Parathyroid adenoma (tissue), 2 donors: ENCODE measurements around the gene TESMIN.

ENCODE experiments used
- H2AFZ ChIP-seq: fragments of 300-600 bp; sonication (generic); one replicate; pipeline ENCODE4 v1.7.0; 2017; ENCODE audit warnings: antibody characterized with exemption, mild to moderate bottlenecking
- H3K27ac ChIP-seq: fragments of 300-600 bp; sonication (generic); one replicate; pipeline ENCODE4 v1.7.0; 2017
- H3K27me3 ChIP-seq: fragments of 300-600 bp; sonication (generic); one replicate; pipeline ENCODE4 v1.7.0; 2017; ENCODE audit warnings: low read length; ENCODE audit not compliant: control insufficient read depth, insufficient read depth
- H3K36me3 ChIP-seq: fragments of 300-600 bp; sonication (generic); one replicate; pipeline ENCODE4 v1.7.0; 2017; ENCODE audit warnings: low read length; ENCODE audit not compliant: control insufficient read depth, insufficient read depth
- H3K4me1 ChIP-seq: fragments of 300-600 bp; sonication (generic); one replicate; pipeline ENCODE4 v1.7.0; 2017; ENCODE audit warnings: control low read depth
- H3K4me2 ChIP-seq: fragments of 300-600 bp; sonication (generic); one replicate; pipeline ENCODE4 v1.7.0; 2017; ENCODE audit warnings: low read length
- H3K4me3 ChIP-seq: fragments of 300-600 bp; sonication (generic); one replicate; pipeline ENCODE4 v1.7.0; 2017; ENCODE audit warnings: low read depth, low read length
- H3K79me2 ChIP-seq: fragments of 300-600 bp; sonication (generic); one replicate; pipeline ENCODE4 v1.7.0; 2017; ENCODE audit warnings: control low read depth
- H3K9ac ChIP-seq: fragments of 300-600 bp; sonication (generic); one replicate; pipeline ENCODE4 v1.7.0; 2017; ENCODE audit warnings: mild to moderate bottlenecking
- H3K9me3 ChIP-seq: fragments of 300-600 bp; sonication (generic); one replicate; pipeline ENCODE4 v1.7.0; 2017; ENCODE audit warnings: low read length; ENCODE audit not compliant: control insufficient read depth
- CTCF ChIP-seq: fragments of 300-600 bp; sonication (generic); IDR thresholded peaks from one replicate; pipeline ENCODE4 v1.7.0; 2017; ENCODE audit warnings: antibody characterized with exemption, mild to moderate bottlenecking
- donor health status: primary hyperparathyroidism.

Gene TESMIN

GRCh38 chr11:68692871-68693483 is 58.3 kb downstream of the TESMIN start:
- no peak overlapping the region for H3K9ac ChIP-seq
- no peaks in the 10 kb centered on the region for H3K4me1 ChIP-seq
- no peaks in the 10 kb centered on the region for H3K27me3 ChIP-seq
- H3K79me2 ChIP-seq, result no peaks in the 10 kb centered on the region
- no peak overlapping the region for H2AFZ ChIP-seq
- TF ChIP-seq CTCF, result no peak
- no peaks in the 10 kb centered on the region for H3K9me3 ChIP-seq
- H3K36me3 ChIP-seq, result no peaks in the 10 kb centered on the region
- no peak overlapping the region for H3K4me3 ChIP-seq
- no peak overlapping the region for H3K27ac ChIP-seq
- H3K4me2 ChIP-seq, result no peak overlapping the region

GRCh38 chr11:68692115-68692514 is 59.2 kb downstream of the TESMIN start:
- no peak overlapping the region for H3K27ac ChIP-seq
- no peaks in the 10 kb centered on the region for H3K27me3 ChIP-seq
- no peak overlapping the region for H3K4me3 ChIP-seq
- no peaks in the 10 kb centered on the region for H3K79me2 ChIP-seq
- no peaks in the 10 kb centered on the region for H3K9me3 ChIP-seq
- H3K9ac ChIP-seq, result no peak overlapping the region
- no peak overlapping the region for H3K4me2 ChIP-seq
- TF ChIP-seq CTCF, result no peak
- no peaks in the 10 kb centered on the region for H3K4me1 ChIP-seq
- H3K36me3 ChIP-seq, result no peaks in the 10 kb centered on the region
- no peak overlapping the region for H2AFZ ChIP-seq

- no peaks in the 10 kb centered on the region for H3K4me1 ChIP-seq
- H3K27ac ChIP-seq, result no peak overlapping the region
- no peaks in the 10 kb centered on the region for H3K9me3 ChIP-seq
- no peak overlapping the region for H3K9ac ChIP-seq
- H3K79me2 ChIP-seq, result no peaks in the 10 kb centered on the region
- H2AFZ ChIP-seq, result no peak overlapping the region
- H3K27me3 ChIP-seq, result no peaks in the 10 kb centered on the region
- no peaks in the 10 kb centered on the region for H3K36me3 ChIP-seq
- no peak for TF ChIP-seq CTCF
- no peak overlapping the region for H3K4me3 ChIP-seq
- no peak overlapping the region for H3K4me2 ChIP-seq
Measured at GRCh38 chr11:68691402-68691784, 59.9 kb downstream of the TESMIN start.

- Histone ChIP-seq H3K27me3 (no peaks in the 10 kb centered on the region), H3K9ac (no peak overlapping the region), H3K9me3 (no peaks in the 10 kb centered on the region), H2AFZ (no peak overlapping the region), H3K36me3 (no peaks in the 10 kb centered on the region), H3K4me3 (no peak overlapping the region), H3K79me2 (no peaks in the 10 kb centered on the region), H3K4me2 (no peak overlapping the region), H3K27ac (no peak overlapping the region), H3K4me1 (no peaks in the 10 kb centered on the region)
- TF ChIP-seq CTCF, result no peak
Measured at GRCh38 chr11:68690671-68691401, 60.5 kb downstream of the TESMIN start.
